GM21619 (cell line): Measurements from ENCODE around the gene HLA-E.
"Not testable (repeated sequence)": the region's sequence is repeated elsewhere in the genome, so short reads cannot be mapped to it uniquely, and the experiment has no call there.

Experiments
- ATAC-seq: cut with Tn5 transposase; IDR thresholded peaks from one replicate; pipeline ENCODE4 v1.9.1; 2021; ENCODE audit not compliant: unreplicated experiment

The HLA-E gene

GRCh38 chr6:30500421-30501355, 11.4 kb downstream of the HLA-E start:
- no peak for ATAC-seq

GRCh38 chr6:30507849-30508827, 18.8 kb downstream of the HLA-E start:
- ATAC-seq: no peak

GRCh38 chr6:30508890-30509736, 19.8 kb downstream of the HLA-E start:
- ATAC-seq: no peak

- no peak for ATAC-seq
Measured at GRCh38 chr6:30510419-30511168, 21.3 kb downstream of the HLA-E start.

GRCh38 chr6:30511169-30511546, 21.8 kb downstream of the HLA-E start:
- ATAC-seq: no peak

- ATAC-seq: no peak
Measured at GRCh38 chr6:30513451-30513850, 24.1 kb downstream of the HLA-E start.

- ATAC-seq: no peak
Measured at GRCh38 chr6:30515106-30515505, 25.8 kb downstream of the HLA-E start.

GRCh38 chr6:30515944-30516753, 26.8 kb downstream of the HLA-E start:
- ATAC-seq: peak; percentile 62

- not testable (repeated sequence) for ATAC-seq
Measured at GRCh38 chr6:30516754-30517076, 27.4 kb downstream of the HLA-E start.

GRCh38 chr6:30517767-30518504, 28.6 kb downstream of the HLA-E start:
- not testable (repeated sequence) for ATAC-seq

- not testable (repeated sequence) for ATAC-seq
Measured at GRCh38 chr6:30518505-30519145, 29.3 kb downstream of the HLA-E start.

- no peak for ATAC-seq
Measured at GRCh38 chr6:30520522-30520921, 31.2 kb downstream of the HLA-E start.

- not testable (repeated sequence) for ATAC-seq
Measured at GRCh38 chr6:30521082-30521481, 31.8 kb downstream of the HLA-E start.

GRCh38 chr6:30521952-30522351, 32.6 kb downstream of the HLA-E start:
- ATAC-seq: not testable (repeated sequence)

GRCh38 chr6:30526444-30526843, 37.1 kb downstream of the HLA-E start:
- ATAC-seq: not testable (repeated sequence)

- ATAC-seq: not testable (repeated sequence)
Measured at GRCh38 chr6:30529349-30529875, 40.1 kb downstream of the HLA-E start.

- no peak for ATAC-seq
Measured at GRCh38 chr6:30530014-30530413, 40.7 kb downstream of the HLA-E start.
